ENCODE results near the gene HSH2D. TPM values are rescaled to one million over a fixed set of nuclear protein-coding genes. Genes with fewer than 3 reads are reported as not detected.

HSH2D gene
- total RNA-seq, 1 donor from 2014 or later, result not detected

GRCh38 chr19:16184665-16185122 lies 41.2 kb downstream of the HSH2D start:
- H3K36me3 ChIP-seq (ENCODE audit: insufficient read depth, low read length), result peaks cover 6% of the 10 kb centered on the region
- peak overlapping the region; percentile 70 for H2AFZ ChIP-seq (ENCODE audit: low read depth, low read length)
- Mint-ChIP-seq H3K9me3 (ENCODE audit: unreplicated experiment) (no peaks in the 10 kb centered on the region), H3K27ac (ENCODE audit: unreplicated experiment) (no peak overlapping the region), H3K4me3 (ENCODE audit: unreplicated experiment) (peak overlapping the region; percentile 99), H3K27me3 (ENCODE audit: low read depth, unreplicated experiment) (no peaks in the 10 kb centered on the region), H3K4me1 (ENCODE audit: low read depth, unreplicated experiment) (peaks cover 7% of the 10 kb centered on the region), H3K36me3 (ENCODE audit: low read depth, unreplicated experiment) (peaks cover 11% of the 10 kb centered on the region)
- peaks cover 19% of the 10 kb centered on the region for H4K20me1 ChIP-seq (ENCODE audit: insufficient read depth, low read length)
- FAIRE-seq (no peak), DNase-seq (ENCODE audit: low read depth) (no peak)
- peak overlapping the region; percentile 100 for H3K4me2 ChIP-seq (ENCODE audit: low read length)
- peaks cover 16% of the 10 kb centered on the region for H3K4me1 ChIP-seq (ENCODE audit: insufficient read depth, low read length)
- no peaks in the 10 kb centered on the region for H3K9me3 ChIP-seq (ENCODE audit: insufficient read depth, low read depth, low read length)
- no peak overlapping the region for H3K27ac ChIP-seq (ENCODE audit: low read depth, low read length)
- H3K9ac ChIP-seq (ENCODE audit: low read length), result peak overlapping the region; percentile 97
- TF ChIP-seq EZH2 (IDR thresholded peaks at IDR 0.05; ENCODE audit: insufficient read depth, low read length) (no peak), CTCF (IDR thresholded peaks at IDR 0.05; ENCODE audit: insufficient read depth, low read depth, low read length) (no peak)
- H3K27me3 ChIP-seq (ENCODE audit: insufficient read depth, low read length), result no peaks in the 10 kb centered on the region
- H3K4me3 ChIP-seq (ENCODE audit: insufficient read depth, low read depth, low read length), result peak overlapping the region; percentile 97
- peaks cover 31% of the 10 kb centered on the region for H3K79me2 ChIP-seq (ENCODE audit: insufficient read depth, low read length)

- peak; percentile 9 for TF ChIP-seq CTCF (IDR thresholded peaks at IDR 0.05; ENCODE audit: insufficient read depth, low read depth, low read length)
- no peak for TF ChIP-seq EZH2 (IDR thresholded peaks at IDR 0.05; ENCODE audit: insufficient read depth, low read length)
- Histone ChIP-seq H2AFZ (ENCODE audit: low read depth, low read length) (peak within 1 kb of the TSS; percentile 87), H3K4me1 (ENCODE audit: insufficient read depth, low read length) (peaks cover 16% of the 10 kb centered on the region), H3K79me2 (ENCODE audit: insufficient read depth, low read length) (peaks cover 35% of the 10 kb centered on the region), H3K36me3 (ENCODE audit: insufficient read depth, low read length) (peaks cover 11% of the 10 kb centered on the region), H3K4me3 (ENCODE audit: insufficient read depth, low read depth, low read length) (peak within 1 kb of the TSS; percentile 97), H3K4me2 (ENCODE audit: low read length) (peak within 1 kb of the TSS; percentile 100), H4K20me1 (ENCODE audit: insufficient read depth, low read length) (peaks cover 25% of the 10 kb centered on the region), H3K9ac (ENCODE audit: low read length) (peak within 1 kb of the TSS; percentile 97), H3K27me3 (ENCODE audit: insufficient read depth, low read length) (no peaks in the 10 kb centered on the region), H3K9me3 (ENCODE audit: insufficient read depth, low read depth, low read length) (no peaks in the 10 kb centered on the region), H3K27ac (ENCODE audit: low read depth, low read length) (peak within 1 kb of the TSS; percentile 86)
- H3K4me3 Mint-ChIP-seq (ENCODE audit: unreplicated experiment), result peak within 1 kb of the TSS; percentile 99
- FAIRE-seq (peak; percentile 81), DNase-seq (ENCODE audit: low read depth) (peak; percentile 97)
- H3K27me3 Mint-ChIP-seq (ENCODE audit: low read depth, unreplicated experiment), result no peaks in the 10 kb centered on the region
- peak within 1 kb of the TSS; percentile 97 for H3K27ac Mint-ChIP-seq (ENCODE audit: unreplicated experiment)
- no peaks in the 10 kb centered on the region for H3K9me3 Mint-ChIP-seq (ENCODE audit: unreplicated experiment)
- H3K36me3 Mint-ChIP-seq (ENCODE audit: low read depth, unreplicated experiment), result peaks cover 11% of the 10 kb centered on the region
- peaks cover 5% of the 10 kb centered on the region for H3K4me1 Mint-ChIP-seq (ENCODE audit: low read depth, unreplicated experiment)
Observed at GRCh38 chr19:16185123-16185767, 41.8 kb downstream of the HSH2D start, which contains the start of gene FAM32A. Gene FAM32A (plus strand): TSS chr19:16185410. CDS start chr19:16185443, 33 bp downstream.

GRCh38 chr19:16185768-16186123 lies 42.3 kb downstream of the HSH2D start:
- DNase-seq (ENCODE audit: low read depth) (no peak), FAIRE-seq (no peak)
- Histone ChIP-seq H3K79me2 (ENCODE audit: insufficient read depth, low read length) (peaks cover 35% of the 10 kb centered on the region), H3K4me2 (ENCODE audit: low read length) (peak overlapping the region; percentile 100), H4K20me1 (ENCODE audit: insufficient read depth, low read length) (peaks cover 25% of the 10 kb centered on the region), H3K27ac (ENCODE audit: low read depth, low read length) (peak overlapping the region; percentile 86), H3K4me3 (ENCODE audit: insufficient read depth, low read depth, low read length) (peak overlapping the region; percentile 97), H3K9ac (ENCODE audit: low read length) (peak overlapping the region; percentile 97), H3K4me1 (ENCODE audit: insufficient read depth, low read length) (peaks cover 12% of the 10 kb centered on the region), H3K36me3 (ENCODE audit: insufficient read depth, low read length) (peaks cover 15% of the 10 kb centered on the region), H3K27me3 (ENCODE audit: insufficient read depth, low read length) (no peaks in the 10 kb centered on the region), H2AFZ (ENCODE audit: low read depth, low read length) (peak overlapping the region; percentile 87), H3K9me3 (ENCODE audit: insufficient read depth, low read depth, low read length) (no peaks in the 10 kb centered on the region)
- Mint-ChIP-seq H3K27me3 (ENCODE audit: low read depth, unreplicated experiment) (no peaks in the 10 kb centered on the region), H3K27ac (ENCODE audit: unreplicated experiment) (peak overlapping the region; percentile 97), H3K4me3 (ENCODE audit: unreplicated experiment) (peak overlapping the region; percentile 99), H3K9me3 (ENCODE audit: unreplicated experiment) (no peaks in the 10 kb centered on the region), H3K4me1 (ENCODE audit: low read depth, unreplicated experiment) (peaks cover 4% of the 10 kb centered on the region), H3K36me3 (ENCODE audit: low read depth, unreplicated experiment) (peaks cover 11% of the 10 kb centered on the region)
- TF ChIP-seq CTCF (IDR thresholded peaks at IDR 0.05; ENCODE audit: insufficient read depth, low read depth, low read length), result peak; percentile 30
- no peak for TF ChIP-seq EZH2 (IDR thresholded peaks at IDR 0.05; ENCODE audit: insufficient read depth, low read length)

Measured in astrocyte (in vitro differentiated cells and primary cell).